ENCODE results near the gene CLEC19A.

CLEC19A gene

GRCh38 chr16:19242186-19242585 is 43.3 kb upstream of the CLEC19A start:
- no peak for TF ChIP-seq CTCF (conservative IDR thresholded peaks at IDR 0.05; ENCODE audit: low read depth, low read length)

GRCh38 chr16:19242987-19243575 is 42.5 kb upstream of the CLEC19A start:
- DNase-seq (ENCODE audit: low read depth) = no peak
- no peak overlapping the region for H3K4me3 ChIP-seq (ENCODE audit: low read depth, low read length)
- TF ChIP-seq CTCF (conservative IDR thresholded peaks at IDR 0.05; ENCODE audit: low read depth, low read length) = no peak

More at GRCh38 chr16:19242186-19242585, 43.3 kb upstream of the CLEC19A start:
- no peak overlapping the region for H3K4me3 ChIP-seq (ENCODE audit: low read depth, low read length)
- no peak for DNase-seq (ENCODE audit: low read depth)

- DNase-seq (ENCODE audit: low read depth) = no peak
- H3K4me3 ChIP-seq (ENCODE audit: low read depth, low read length) = no peak overlapping the region
- no peak for TF ChIP-seq CTCF (conservative IDR thresholded peaks at IDR 0.05; ENCODE audit: low read depth, low read length)
These were observed 40.1 kb upstream of the CLEC19A start for GRCh38 chr16:19245326-19245925.

GRCh38 chr16:19252904-19253303 is 32.6 kb upstream of the CLEC19A start:
- no peak for TF ChIP-seq CTCF (conservative IDR thresholded peaks at IDR 0.05; ENCODE audit: low read depth, low read length)
- no peak for DNase-seq (ENCODE audit: low read depth)
- H3K4me3 ChIP-seq (ENCODE audit: low read depth, low read length) = no peak overlapping the region

DNA sequence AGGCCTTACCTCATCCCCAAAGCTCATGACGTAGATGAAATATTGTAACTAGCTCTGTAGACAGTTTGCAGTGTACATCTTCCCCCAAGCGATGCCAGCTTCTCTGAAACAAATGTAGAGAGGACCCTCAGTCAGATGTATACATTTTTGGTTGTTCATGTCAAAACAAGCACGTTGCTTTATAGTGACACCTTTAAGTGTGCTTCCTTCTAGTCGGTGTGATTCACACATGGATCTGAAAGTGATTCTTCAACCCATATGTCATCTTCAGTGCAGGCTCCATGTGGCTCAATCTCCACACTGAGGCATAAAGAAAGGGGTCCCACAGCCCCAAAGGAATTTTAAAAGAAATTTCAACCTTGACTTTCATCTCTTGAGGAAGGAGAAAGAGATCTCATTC is 30.9 kb upstream of the CLEC19A start:
- no peak overlapping the region for H3K4me3 ChIP-seq (ENCODE audit: low read depth, low read length)
- DNase-seq (ENCODE audit: low read depth) = no peak
- no peak for TF ChIP-seq CTCF (conservative IDR thresholded peaks at IDR 0.05; ENCODE audit: low read depth, low read length)

DNA sequence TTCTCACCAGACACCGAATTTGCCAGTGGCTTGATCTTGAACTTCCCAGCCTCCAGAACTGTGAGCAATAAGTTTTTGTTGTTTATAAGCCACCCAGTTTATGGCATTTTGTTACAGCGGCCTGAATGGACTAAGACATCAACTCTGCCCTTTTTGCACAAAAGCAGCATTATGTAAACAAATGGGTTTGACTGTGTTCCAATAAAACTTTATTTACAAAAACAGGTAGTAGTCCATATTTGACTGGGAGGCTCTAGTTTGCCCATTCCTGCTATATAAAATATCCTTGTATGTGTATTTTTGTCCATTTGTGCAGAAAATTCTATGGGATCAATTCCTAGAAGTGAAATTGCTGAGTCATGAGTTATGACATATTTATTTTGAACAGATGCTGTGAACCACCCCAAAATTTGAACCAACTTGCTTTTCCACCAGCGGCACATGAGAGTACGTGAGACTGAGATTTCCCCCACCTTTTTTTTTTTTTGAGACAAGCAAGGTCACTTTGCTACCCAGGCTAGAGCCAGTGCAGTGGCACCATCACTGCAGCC is 21.3 kb upstream of the CLEC19A start:
- no peak for TF ChIP-seq CTCF (conservative IDR thresholded peaks at IDR 0.05; ENCODE audit: low read depth, low read length)
- H3K4me3 ChIP-seq (ENCODE audit: low read depth, low read length) = no peak overlapping the region
- DNase-seq (ENCODE audit: low read depth) = no peak
